Liver (tissue), 3 donors: Measurements from ENCODE around the gene SLC11A1.

Experiments used
- CTCF ChIP-seq: fragments of 150-350 bp; IDR thresholded peaks from 2 replicates; pipeline ENCODE4 v1.5.1; 2017; ENCODE audit warnings: improper control_type of control experiment, low read depth, low read length; ENCODE audit not compliant: missing input control
- EGR1 ChIP-seq, 2 donors: IDR thresholded peaks; 2 replicates each; pipeline ENCODE4 v1.6.1; 2016 to 2018; ENCODE audit warnings: antibody characterized with exemption in 2 of 2, low read depth in 2 of 2
- REST ChIP-seq: IDR thresholded peaks from 2 replicates; pipeline ENCODE4 v1.6.1; 2016; ENCODE audit warnings: antibody characterized with exemption, mild to moderate bottlenecking
- SP1 ChIP-seq: IDR thresholded peaks from 2 replicates; pipeline ENCODE4 v1.6.1; 2018; ENCODE audit warnings: antibody characterized with exemption, mild to moderate bottlenecking
- TAF1 ChIP-seq: conservative IDR thresholded peaks from 2 replicates; pipeline ENCODE4 v1.6.1; 2016; ENCODE audit warnings: antibody characterized with exemption, mild to moderate bottlenecking
- YY1 ChIP-seq: IDR thresholded peaks from 2 replicates; pipeline ENCODE4 v1.6.1; 2016; ENCODE audit warnings: antibody characterized with exemption, mild to moderate bottlenecking
- ZBTB33 ChIP-seq: IDR thresholded peaks from 2 replicates; pipeline ENCODE4 v1.6.1; 2016; ENCODE audit warnings: antibody characterized with exemption
- donor health status: healthy.
- donor health status: healthy.

- TF ChIP-seq CTCF = no peak
- no peak for TF ChIP-seq TAF1
- no peak for TF ChIP-seq SP1
- TF ChIP-seq EGR1 (IDR thresholded peaks at IDR 0.05; ENCODE audit: low read depth in 2 of 2) = no peak
- no peak for TF ChIP-seq REST
- TF ChIP-seq ZBTB33 = no peak
- no peak for TF ChIP-seq YY1
Measured at GRCh38 chr2:218343591-218343990, 38.5 kb upstream of the SLC11A1 start.
